Gastroesophageal sphincter (tissue), 3 donors: ENCODE data around the gene PTGES3L.

Source experiments
- POLR2AphosphoS5 ChIP-seq: sonication (generic); formaldehyde crosslinking; IDR thresholded peaks from one replicate; pipeline ENCODE4 v1.6.1; 2017; ENCODE audit warnings: antibody characterized with exemption
- TF ChIP-seq, protein P1 (sequence below), 4 experiments: fragments of 200-600 bp in 2 of 4; fragments of 450-650 bp in 2 of 4; sonication (generic) in 1 of 4; IDR thresholded peaks; one replicate each; pipeline ENCODE4 v1.5.1; 2017 to 2019; ENCODE audit warnings: antibody characterized with exemption in 4 of 4, mild to moderate bottlenecking in 2 of 4, moderate library complexity in 2 of 4

DNA sequence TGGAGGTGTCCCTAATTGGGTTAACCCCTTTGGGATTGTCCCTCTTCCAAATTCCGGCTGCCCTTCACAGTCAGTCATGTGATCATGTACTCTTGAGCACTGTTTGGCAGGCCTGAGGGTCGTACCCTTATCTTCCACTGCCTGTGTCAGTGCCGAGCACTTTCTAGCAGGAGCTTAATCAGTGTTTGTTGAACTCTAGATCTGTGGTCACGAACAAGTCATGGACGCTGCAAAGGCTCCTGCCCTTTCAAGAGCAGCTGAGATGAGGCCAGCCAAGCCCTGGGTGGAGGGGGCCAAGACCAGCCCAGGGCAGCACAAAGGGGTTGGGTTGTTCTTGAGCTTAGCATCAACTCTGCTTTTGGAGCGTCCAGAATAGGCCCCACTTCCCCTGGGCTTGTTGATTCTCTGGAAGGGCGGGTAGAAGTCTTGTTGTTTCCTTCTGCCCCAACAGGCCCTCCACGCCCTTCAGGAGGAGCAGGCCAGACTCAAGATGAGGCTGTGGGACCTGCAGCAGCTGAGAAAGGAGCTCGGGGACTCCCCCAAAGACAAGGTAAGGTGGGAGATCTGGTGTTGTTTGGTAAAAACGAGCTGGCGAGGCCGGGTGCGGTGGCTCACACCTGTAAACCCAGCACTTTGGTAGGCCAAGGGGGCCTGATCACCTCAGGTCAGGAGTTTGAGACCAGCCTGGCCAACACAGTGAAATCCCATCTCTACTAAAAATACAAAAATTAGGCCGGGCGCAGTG is 32.0 kb upstream of the PTGES3L start:
- TF ChIP-seq, protein P1, sequence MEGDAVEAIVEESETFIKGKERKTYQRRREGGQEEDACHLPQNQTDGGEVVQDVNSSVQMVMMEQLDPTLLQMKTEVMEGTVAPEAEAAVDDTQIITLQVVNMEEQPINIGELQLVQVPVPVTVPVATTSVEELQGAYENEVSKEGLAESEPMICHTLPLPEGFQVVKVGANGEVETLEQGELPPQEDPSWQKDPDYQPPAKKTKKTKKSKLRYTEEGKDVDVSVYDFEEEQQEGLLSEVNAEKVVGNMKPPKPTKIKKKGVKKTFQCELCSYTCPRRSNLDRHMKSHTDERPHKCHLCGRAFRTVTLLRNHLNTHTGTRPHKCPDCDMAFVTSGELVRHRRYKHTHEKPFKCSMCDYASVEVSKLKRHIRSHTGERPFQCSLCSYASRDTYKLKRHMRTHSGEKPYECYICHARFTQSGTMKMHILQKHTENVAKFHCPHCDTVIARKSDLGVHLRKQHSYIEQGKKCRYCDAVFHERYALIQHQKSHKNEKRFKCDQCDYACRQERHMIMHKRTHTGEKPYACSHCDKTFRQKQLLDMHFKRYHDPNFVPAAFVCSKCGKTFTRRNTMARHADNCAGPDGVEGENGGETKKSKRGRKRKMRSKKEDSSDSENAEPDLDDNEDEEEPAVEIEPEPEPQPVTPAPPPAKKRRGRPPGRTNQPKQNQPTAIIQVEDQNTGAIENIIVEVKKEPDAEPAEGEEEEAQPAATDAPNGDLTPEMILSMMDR (IDR thresholded peaks at IDR 0.05) = no peak
- TF ChIP-seq POLR2AphosphoS5 = no peak
